DMS79 treated with DMSO at 0.1 percent for 48 hours (cell line): Measurements from ENCODE around the gene DCC.

Experiments
- DNase-seq: peaks from one replicate; lab custom pipeline; 2025; lab: John Stamatoyannopoulos, UW

DCC gene

DNA sequence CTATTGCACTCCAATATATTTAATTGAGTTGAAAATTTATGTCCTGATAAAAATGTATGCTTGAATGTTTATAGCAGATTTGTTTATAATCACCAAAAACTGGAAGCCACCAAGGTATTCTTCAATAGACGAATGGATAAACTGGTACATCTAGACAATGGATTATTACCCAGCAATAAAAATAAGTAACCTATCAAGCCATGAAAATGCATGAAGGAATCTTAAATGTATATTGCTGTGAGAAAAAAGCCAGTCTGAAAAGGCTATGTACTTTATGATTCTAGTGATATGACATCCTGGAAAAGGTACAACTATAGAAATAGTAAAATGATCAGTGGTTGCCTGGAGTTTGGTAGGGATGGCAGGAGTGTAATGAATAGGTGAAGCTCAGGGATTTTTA lies 580.7 kb downstream of the DCC start:
- no peak for DNase-seq

DNA sequence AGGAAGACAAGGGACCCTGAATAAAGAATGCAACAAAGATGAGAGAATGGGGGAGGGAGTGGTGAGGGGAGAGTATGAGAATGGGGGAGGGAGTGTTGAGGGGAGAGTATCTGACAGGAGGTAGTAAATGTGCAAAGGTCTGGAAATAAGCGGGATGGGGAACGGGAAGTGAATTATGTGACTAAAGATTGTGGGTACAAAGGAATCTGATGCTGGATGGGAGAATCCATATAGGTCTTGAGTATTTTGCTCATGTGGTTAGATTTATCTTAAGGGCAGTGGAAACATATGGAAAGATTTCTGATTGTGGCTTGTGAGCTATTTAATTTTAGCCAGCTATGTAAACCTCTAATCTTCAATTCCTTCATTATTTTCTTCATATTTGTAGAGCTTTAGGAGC lies 593.4 kb downstream of the DCC start:
- no peak for DNase-seq

- no peak for DNase-seq
Measured at GRCh38 chr18:52936931-52937330, 596.9 kb downstream of the DCC start.

DNA sequence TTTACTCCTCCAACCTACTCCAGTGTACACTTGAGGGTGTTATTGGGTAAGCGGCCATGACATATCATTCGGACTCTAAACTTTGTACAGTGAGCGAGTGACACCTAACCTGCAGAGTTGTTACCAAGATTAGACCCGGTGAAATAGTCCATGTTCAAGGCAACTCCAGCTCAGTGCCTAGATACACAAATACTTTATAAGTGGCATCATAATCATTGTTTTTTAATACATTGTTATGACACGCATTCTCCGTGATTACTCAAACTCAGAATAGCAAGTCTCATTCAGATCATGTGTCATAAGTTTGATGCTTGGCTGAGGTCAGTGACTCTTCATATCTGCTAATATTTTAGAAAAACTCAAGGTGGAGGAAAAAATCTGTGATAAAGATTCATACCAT lies 597.8 kb downstream of the DCC start:
- no peak for DNase-seq

DNA sequence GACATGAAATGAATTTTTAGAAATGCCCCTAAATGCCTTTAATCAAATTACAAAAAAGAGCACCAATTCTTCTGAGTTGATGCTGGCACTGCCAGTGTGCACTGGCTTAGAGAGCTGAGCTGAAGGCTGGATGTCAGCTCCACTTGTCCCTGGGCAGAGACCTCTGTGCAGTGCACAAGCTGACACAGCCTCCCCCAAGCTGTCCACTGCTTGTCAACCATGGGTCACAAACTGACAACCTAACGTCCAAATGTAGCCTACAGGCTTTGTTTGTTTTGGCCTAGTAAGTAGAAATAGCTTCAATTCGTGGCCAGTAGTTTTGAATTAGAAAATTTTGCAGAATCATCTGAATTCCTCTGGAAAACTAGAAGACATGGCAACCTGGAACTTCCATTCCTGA lies 605.6 kb downstream of the DCC start:
- no peak for DNase-seq

DNA sequence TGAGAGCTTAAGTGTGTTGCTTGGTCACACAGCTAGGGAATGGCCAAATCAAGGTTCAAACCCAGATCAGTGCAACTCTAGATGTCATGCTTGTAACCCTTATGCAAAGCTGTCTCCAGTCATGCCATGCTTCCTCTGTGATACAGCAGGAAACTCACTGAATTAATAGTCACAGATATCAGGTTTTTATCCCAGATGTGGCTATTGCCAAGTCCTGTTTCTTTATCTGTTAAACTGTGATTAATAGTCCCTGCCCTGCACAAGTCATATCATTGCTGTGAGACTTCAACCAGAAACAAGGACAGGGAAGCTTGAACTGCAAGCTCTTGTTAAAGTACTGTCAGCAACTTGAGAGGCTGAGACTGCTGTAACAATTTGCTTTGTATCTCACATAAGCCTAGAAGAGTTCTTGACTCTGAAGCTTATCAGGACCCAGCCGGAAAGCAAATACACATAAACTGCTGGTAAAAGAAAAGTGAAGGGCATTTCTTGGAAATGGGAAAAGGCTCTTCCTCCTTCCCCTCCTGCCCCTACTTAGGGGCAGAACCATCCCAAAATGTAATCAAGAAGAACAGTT lies 609.0 kb downstream of the DCC start:
- no peak for DNase-seq

DNA sequence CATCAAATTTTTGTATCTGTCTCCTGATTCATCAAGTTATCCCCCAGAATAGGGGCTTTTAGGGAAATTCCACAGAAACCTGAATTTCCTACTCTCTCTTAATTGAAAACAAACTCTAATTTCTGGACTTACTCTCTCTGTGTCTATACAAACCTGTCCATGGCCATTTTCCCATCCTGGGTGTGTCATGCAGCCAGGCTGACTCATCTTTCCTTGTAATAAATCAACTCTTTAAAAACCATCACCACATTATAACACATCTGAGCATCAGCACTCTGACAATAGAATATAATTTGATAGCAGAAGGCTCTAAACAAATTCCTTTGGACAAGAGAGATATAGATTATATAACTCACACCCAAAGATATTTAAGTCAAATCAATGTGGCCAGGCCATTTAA lies 610.2 kb downstream of the DCC start:
- DNase-seq: no peak

GRCh38 chr18:52953387-52953786 lies 613.4 kb downstream of the DCC start:
- no peak for DNase-seq

- no peak for DNase-seq
Measured at GRCh38 chr18:52963481-52963880, 623.5 kb downstream of the DCC start.

DNA sequence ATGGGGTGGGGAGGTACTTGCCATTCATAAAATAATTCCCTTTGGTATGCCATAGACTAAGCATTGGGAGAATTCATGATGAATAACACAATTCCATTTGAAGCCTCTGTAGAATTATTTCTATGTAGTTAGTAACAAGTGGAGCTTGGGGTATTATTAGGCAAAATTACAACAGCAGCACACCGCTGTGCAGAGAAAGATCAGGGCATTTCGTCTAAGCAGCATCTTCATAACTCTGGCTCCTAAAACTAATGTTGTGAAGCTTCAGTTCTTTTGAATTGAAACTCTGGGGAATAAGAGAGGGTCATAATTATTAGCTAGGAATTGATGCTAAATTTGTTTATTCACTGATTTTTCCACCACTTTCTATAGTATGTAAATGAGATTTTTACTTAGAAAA lies 630.7 kb downstream of the DCC start:
- DNase-seq: no peak

DNA sequence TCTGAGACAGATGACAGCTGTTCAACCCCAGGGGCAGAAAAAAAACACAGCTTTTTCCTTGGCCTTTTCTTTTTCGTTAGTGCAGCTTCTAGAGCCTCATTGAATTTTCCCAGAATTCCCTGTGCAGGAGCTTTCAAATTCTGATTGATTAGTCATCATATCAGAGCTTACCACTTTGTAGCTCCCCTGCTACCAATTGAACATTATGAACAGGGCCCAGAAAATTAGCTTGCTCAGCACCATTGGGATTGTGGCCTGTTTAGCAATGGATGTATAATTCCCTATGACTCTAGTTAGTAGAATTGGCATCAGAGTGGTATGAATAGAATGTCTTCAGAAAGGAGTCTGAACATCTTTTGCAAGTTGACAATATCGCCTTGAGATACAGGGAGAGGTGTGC lies 631.1 kb downstream of the DCC start:
- DNase-seq: no peak

DNA sequence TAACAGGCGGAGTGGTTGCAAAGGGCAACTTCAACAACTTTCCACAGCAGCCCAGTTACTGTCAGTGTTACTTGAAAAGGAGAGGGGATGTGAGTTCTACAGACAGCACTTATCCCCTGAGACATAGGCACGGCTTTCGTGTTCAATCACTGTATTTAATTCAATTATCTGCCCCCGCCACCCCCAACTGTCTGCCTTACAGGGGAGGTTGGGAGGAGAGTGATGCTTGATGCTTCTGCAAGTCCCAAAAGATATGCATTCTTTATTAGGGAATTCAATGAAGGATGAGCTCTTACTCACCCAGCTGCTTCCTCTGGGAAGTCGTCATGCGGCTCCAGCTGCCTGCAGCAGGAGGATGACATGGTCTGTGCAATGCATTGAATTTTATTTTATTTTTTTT lies 639.9 kb downstream of the DCC start:
- DNase-seq: no peak

DNA sequence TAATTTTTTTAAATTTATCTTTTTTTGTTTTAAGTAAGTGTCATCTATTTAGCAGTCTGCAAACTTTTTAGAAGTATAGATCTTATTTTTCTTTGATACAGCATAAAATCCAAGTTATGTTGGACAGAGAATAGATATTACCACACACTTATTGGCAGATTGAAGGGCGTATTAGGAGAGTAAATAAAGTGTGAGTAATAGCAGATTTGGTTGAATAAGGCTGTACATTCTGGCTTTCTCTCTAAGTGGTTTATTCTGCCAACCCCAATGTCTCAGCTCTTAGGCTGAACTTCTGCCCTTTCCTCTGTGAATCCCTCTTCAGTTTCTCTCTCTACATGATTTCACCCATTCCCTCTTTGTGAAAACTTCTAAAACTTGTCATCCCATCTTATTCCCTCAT lies 651.2 kb downstream of the DCC start:
- no peak for DNase-seq

GRCh38 chr18:52992041-52992440 lies 652.0 kb downstream of the DCC start:
- no peak for DNase-seq

- DNase-seq: no peak
Measured at GRCh38 chr18:52995875-52996274, 655.9 kb downstream of the DCC start.

DNA sequence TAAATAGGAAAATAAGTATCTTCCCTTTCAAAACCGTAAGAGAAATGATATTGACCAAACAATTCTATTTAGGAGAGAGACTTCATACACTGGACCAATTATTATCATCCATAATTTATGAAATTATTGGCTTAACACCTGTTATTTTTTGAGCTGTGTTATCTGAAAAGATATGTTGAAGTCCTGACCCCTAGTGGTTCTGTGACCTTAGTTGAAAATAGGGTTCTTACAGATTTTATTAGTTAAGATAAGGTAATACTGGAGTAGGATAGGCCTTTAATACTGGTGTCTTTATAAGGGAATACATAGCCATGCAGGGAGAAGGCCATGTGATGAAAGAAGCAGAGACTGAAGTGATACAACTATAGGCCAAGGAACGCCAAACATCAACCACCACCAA lies 659.6 kb downstream of the DCC start:
- no peak for DNase-seq

- DNase-seq: no peak
Measured at GRCh38 chr18:53004798-53005197, 664.8 kb downstream of the DCC start.

DNA sequence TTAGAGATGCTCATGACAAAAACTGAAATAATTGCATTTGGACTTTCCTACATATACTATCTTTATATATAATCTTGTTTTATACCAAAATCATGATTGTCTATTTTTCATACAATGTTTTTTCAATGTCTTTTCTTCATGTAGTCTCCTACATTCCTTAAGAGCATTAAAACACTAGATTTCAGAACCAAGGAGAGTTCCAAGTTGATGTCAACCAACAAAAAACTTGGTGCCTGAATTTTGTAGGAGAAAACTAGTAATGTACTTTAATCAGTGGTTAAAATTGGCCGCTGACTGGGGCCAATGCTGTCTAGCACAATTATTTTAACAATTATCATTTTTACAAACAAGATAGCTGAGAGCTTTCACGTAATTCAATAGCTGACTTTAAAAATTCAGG lies 678.8 kb downstream of the DCC start:
- no peak for DNase-seq

DNA sequence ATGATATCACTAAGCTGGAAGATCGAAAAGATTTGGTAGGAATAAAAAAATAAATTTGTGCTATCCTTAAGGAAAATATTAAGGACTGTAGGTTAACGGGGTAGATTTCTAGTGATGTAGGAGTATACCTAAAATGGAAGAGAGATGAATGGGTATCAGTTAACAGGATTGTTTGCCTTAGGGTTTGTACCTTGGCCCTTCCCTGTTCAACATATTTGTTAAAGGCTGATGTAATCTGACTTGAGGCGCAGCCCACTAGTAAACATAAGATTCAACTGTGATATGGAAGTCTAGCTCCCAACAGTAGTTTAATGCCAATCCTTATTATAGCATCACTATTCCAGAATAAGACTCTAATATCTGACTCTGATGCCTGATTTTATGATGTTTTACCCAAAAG lies 685.2 kb downstream of the DCC start:
- no peak for DNase-seq

- no peak for DNase-seq
Measured at GRCh38 chr18:53028565-53028964, 688.6 kb downstream of the DCC start.

DNA sequence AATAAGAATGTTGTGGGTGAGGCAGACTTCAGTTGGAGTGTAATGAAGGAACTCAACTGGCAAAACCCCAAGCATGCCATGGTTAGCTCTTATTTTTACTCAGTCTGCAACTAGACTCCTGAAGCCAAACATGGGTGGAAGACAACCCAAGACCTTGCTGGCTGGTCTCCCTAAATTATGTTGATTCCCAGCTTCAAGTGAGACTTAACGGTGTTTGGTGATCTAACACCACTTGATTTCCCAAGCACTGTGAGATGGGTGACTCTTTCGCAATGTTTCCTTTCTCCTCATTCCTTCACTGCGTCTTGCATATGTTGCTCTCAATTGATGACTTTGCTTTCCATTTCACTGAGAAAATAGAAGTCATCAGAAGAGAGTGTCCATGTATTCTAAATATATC lies 693.1 kb downstream of the DCC start:
- no peak for DNase-seq

GRCh38 chr18:53038608-53039007 lies 698.6 kb downstream of the DCC start:
- DNase-seq: no peak

GRCh38 chr18:53040286-53040685 lies 700.3 kb downstream of the DCC start:
- DNase-seq: no peak

DNA sequence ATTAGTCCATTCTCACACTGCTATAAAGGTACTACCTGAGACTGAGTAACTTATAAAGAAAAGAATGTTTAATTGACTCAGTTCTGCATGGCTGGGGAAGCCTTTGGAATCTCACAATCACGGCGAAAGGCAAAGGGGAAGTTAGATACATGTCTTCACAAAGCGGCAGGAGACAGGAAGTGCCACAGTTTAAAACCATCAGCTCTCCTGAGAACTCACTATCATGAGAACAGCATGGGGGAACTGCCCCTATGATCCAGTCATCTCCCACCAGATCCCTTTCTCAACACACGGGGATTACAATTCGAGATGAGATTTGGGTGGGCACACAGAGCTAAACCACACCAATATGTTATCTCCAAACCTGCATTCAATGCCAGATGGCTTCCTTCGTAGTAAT lies 716.1 kb downstream of the DCC start:
- DNase-seq: no peak

DNA sequence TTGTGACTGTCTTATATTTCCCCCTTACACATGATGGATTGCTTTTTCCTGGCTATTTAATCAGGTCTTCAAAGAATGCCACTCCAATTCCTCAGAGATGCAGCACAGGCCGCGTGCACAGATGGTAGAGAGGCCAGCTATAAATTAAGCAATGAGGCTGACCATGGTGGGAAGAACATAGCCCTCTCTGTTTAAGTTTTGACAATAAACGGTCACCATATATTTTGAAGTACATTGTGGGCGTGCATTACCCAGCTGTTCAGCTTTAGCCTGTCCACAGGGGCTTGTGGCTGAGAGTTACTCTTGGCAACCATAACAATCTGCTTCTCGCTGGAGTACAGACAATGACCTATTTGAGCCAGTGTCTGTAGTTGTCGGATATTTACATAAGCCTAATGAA lies 730.8 kb downstream of the DCC start:
- DNase-seq: no peak
